GM23248 (cell line): ENCODE measurements around the gene TNNI3. TPM values are rescaled to one million over a fixed set of nuclear protein-coding genes. Genes with fewer than 3 reads are reported as not detected.
A peak's percentile ranks its signal among the peaks of the same experiment; 100 is the strongest.

Source experiments
- DNase-seq: peaks from one replicate; pipeline ENCODE4 v3.0.0-alpha.2; 2015
- H2AFZ ChIP-seq: fragments of 200-600 bp; sonication (generic); 2 replicates; pipeline ENCODE4 v1.6.1; 2016; ENCODE audit warnings: antibody characterized with exemption
- H3F3A ChIP-seq: fragments of 200-600 bp; sonication (generic); 2 replicates; pipeline ENCODE4 v1.6.1; 2016; ENCODE audit warnings: mild to moderate bottlenecking, antibody characterized with exemption, mixed run types; ENCODE audit not compliant: insufficient read depth
- H3K27ac ChIP-seq: fragments of 200-600 bp; sonication (generic); 2 replicates; pipeline ENCODE4 v1.5.1; 2016; ENCODE audit warnings: mild to moderate bottlenecking
- H3K27me3 ChIP-seq: fragments of 200-600 bp; sonication (generic); replicated peaks from 2 replicates; pipeline ENCODE4 v1.6.1; 2016; ENCODE audit warnings: mild to moderate bottlenecking; ENCODE audit not compliant: insufficient read depth
- H3K36me3 ChIP-seq: fragments of 200-600 bp; sonication (generic); 2 replicates; pipeline ENCODE4 v1.6.1; 2016; ENCODE audit warnings: low read depth, mild to moderate bottlenecking
- H3K4me1 ChIP-seq: fragments of 200-600 bp; sonication (generic); 2 replicates; pipeline ENCODE4 v1.6.1; 2016; ENCODE audit warnings: mild to moderate bottlenecking; ENCODE audit not compliant: insufficient read depth
- H3K4me2 ChIP-seq: fragments of 200-600 bp; sonication (generic); one replicate; pipeline ENCODE4 v1.6.1; 2016; ENCODE audit warnings: mild to moderate bottlenecking; ENCODE audit not compliant: unreplicated experiment
- H3K4me3 ChIP-seq: fragments of 200-600 bp; sonication (generic); 2 replicates; pipeline ENCODE4 v1.5.1; 2016; ENCODE audit warnings: mild to moderate bottlenecking
- H3K79me2 ChIP-seq: fragments of 200-600 bp; sonication (generic); 2 replicates; pipeline ENCODE4 v1.6.1; 2016; ENCODE audit warnings: mild to moderate bottlenecking; ENCODE audit not compliant: insufficient read depth
- H3K9ac ChIP-seq: fragments of 200-600 bp; sonication (generic); 2 replicates; pipeline ENCODE4 v1.6.1; 2016; ENCODE audit warnings: mild to moderate bottlenecking
- H3K9me2 ChIP-seq: fragments of 200-600 bp; sonication (generic); 2 replicates; pipeline ENCODE4 v1.6.1; 2016; ENCODE audit warnings: mixed run types, mild to moderate bottlenecking, moderate library complexity; ENCODE audit not compliant: insufficient read depth
- H3K9me3 ChIP-seq: fragments of 200-600 bp; sonication (generic); one replicate; pipeline ENCODE4 v1.6.1; 2017; ENCODE audit warnings: low read depth
- H4K20me1 ChIP-seq: fragments of 200-600 bp; sonication (generic); 2 replicates; pipeline ENCODE4 v1.6.0; 2016; ENCODE audit not compliant: insufficient read depth
- EZH2 ChIP-seq: fragments of 200-600 bp; sonication (generic); IDR thresholded peaks from 2 replicates; pipeline ENCODE4 v1.6.1; 2018; ENCODE audit warnings: antibody characterized with exemption, mild to moderate bottlenecking; ENCODE audit not compliant: insufficient read depth, poor library complexity, severe bottlenecking
- EZH2phosphoT487 ChIP-seq: fragments of 200-600 bp; sonication (generic); IDR thresholded peaks from 2 replicates; pipeline ENCODE4 v1.6.1; 2018; ENCODE audit warnings: antibody characterized with exemption, moderate library complexity, mild to moderate bottlenecking, low read depth; ENCODE audit not compliant: insufficient read depth
- WGBS, 2 experiments: methylation state at CpG; one replicate each; pipeline ENCODE4 v1.1.6; 2015 to 2017; ENCODE audit warnings: low lambda C conversion rate in 2 of 2, low coverage in 1 of 2; ENCODE audit errors: missing lambda C conversion rate in 2 of 2; 5-methylcytosine and 5-hydroxymethylcytosine counted together
- in situ Hi-C: fragments of 300-500 bp; cut with MboI; formaldehyde crosslinking; loops from 2 replicates; pipeline ENCODE4 v1.15.0; 2020
- polyA plus RNA-seq: library from polyadenylated mRNA; unstranded; fragments of >200 nt; fragmentation: Nextera tagmentation; extraction: Ambion mirVana; gene quantifications from 2 replicates; pipeline ENCODE4 v1.2.1, GENCODE V29; 2016
- total RNA-seq: library from RNA; depleted of rRNA; stranded (reverse); fragments of >200 nt; shearing (Covaris generic); gene quantifications from 2 replicates; pipeline ENCODE4 v1.2.3, GENCODE V29; 2014

TNNI3 gene
- total and polyA plus RNA-seq, 2 experiments from 2014 or later = not detected

DNA sequence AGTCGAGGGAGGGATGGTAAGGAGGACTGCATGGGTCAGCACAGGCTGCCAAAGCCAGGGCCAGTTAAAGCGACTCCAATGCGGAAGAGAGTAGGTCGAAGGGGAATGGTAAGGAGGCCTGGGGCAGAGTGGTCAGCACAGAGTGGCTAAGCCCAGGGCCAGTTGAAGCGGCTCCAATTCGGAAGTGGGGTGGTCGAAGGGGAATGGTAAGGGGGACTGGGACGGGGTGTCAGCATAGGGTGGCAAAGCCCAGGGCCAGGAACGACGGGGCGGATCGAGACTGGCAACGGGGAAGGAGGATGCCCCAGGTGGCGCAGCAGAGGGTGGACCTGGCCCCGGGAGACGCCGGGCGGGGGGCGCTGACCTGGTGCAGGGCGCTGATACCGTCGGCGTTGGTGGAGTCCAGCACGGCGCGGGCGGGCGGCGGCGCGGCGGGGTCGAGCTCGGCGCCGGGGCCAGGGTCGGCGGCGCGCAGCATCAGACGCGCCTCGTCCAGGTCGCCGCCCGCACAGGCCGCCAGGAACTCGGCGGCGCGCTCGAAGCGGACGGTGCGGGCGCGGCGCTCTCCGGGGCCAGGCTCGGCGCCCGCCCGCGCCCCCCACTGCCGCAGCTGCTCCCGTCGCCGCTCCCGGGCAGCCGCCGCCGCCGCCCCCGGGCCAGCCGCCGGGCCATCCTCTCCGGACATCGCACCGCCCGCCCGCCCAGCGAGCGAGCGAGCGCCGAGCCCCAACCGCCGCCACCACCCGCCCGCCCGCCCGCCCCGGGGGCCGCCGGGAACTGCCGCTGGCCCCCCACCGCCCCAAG, 40.5 kb downstream of the TNNI3 start, which contains the start of gene PPP1R12C:
Gene PPP1R12C (minus strand): TSS at position 779 of the 804 bp plus-strand sequence. CDS start 94 bp downstream, at position 685.
- DNase-seq = peak; percentile 59
- peak within 1 kb of the TSS; percentile 92 for H2AFZ ChIP-seq
- no peak for TF ChIP-seq EZH2phosphoT487
- TF ChIP-seq EZH2 = no peak
- H3K27ac ChIP-seq = peak within 1 kb of the TSS; percentile 76
- in situ Hi-C loops = no loop called here
- H3K9ac ChIP-seq = peak within 1 kb of the TSS; percentile 90
- peaks cover 50% of the 10 kb centered on the region for H3K79me2 ChIP-seq
- no peaks in the 10 kb centered on the region; the same call in 1 of the 2 replicates for H3F3A ChIP-seq
- no peaks in the 10 kb centered on the region for H4K20me1 ChIP-seq
- no peaks in the 10 kb centered on the region for H3K36me3 ChIP-seq
- H3K9me2 ChIP-seq = no peaks in the 10 kb centered on the region
- 1 to 2% methylated on average over 18 to 54 of the region's 97 CpGs for WGBS, 2 experiments
- H3K9me3 ChIP-seq = no peaks in the 10 kb centered on the region
- H3K4me2 ChIP-seq = peak within 1 kb of the TSS; percentile 87
- H3K4me3 ChIP-seq = peak within 1 kb of the TSS; percentile 93
- H3K27me3 ChIP-seq = no peaks in the 10 kb centered on the region
- peaks cover 26% of the 10 kb centered on the region for H3K4me1 ChIP-seq

DNA sequence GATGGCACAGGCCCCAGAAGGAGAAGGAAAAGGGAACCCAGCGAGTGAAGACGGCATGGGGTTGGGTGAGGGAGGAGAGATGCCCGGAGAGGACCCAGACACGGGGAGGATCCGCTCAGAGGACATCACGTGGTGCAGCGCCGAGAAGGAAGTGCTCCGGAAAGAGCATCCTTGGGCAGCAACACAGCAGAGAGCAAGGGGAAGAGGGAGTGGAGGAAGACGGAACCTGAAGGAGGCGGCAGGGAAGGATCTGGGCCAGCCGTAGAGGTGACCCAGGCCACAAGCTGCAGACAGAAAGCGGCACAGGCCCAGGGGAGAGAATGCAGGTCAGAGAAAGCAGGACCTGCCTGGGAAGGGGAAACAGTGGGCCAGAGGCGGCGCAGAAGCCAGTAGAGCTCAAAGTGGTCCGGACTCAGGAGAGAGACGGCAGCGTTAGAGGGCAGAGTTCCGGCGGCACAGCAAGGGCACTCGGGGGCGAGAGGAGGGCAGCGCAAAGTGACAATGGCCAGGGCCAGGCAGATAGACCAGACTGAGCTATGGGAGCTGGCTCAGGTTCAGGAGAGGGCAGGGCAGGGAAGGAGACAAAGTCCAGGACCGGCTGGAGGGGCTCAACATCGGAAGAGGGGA, 41.2 kb downstream of the TNNI3 start:
- in situ Hi-C loops = no loop called here
- peak; percentile 89 for DNase-seq
- H3K79me2 ChIP-seq = peaks cover 57% of the 10 kb centered on the region

DNA sequence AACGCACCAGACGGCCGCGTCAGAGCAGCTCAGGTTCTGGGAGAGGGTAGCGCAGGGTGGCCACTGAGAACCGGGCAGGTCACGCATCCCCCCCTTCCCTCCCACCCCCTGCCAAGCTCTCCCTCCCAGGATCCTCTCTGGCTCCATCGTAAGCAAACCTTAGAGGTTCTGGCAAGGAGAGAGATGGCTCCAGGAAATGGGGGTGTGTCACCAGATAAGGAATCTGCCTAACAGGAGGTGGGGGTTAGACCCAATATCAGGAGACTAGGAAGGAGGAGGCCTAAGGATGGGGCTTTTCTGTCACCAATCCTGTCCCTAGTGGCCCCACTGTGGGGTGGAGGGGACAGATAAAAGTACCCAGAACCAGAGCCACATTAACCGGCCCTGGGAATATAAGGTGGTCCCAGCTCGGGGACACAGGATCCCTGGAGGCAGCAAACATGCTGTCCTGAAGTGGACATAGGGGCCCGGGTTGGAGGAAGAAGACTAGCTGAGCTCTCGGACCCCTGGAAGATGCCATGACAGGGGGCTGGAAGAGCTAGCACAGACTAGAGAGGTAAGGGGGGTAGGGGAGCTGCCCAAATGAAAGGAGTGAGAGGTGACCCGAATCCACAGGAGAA, 42.0 kb downstream of the TNNI3 start:
- Histone ChIP-seq H3K4me2 (peak overlapping the region; percentile 87), H4K20me1 (no peaks in the 10 kb centered on the region), H3K9ac (peak overlapping the region; percentile 90), H2AFZ (no peak overlapping the region), H3F3A (no peaks in the 10 kb centered on the region; the same call in 1 of the 2 replicates), H3K79me2 (peaks cover 64% of the 10 kb centered on the region), H3K9me3 (no peaks in the 10 kb centered on the region), H3K27ac (peak overlapping the region; percentile 76), H3K36me3 (no peaks in the 10 kb centered on the region), H3K4me1 (peaks cover 26% of the 10 kb centered on the region), H3K9me2 (no peaks in the 10 kb centered on the region), H3K4me3 (peak overlapping the region; percentile 93), H3K27me3 (no peaks in the 10 kb centered on the region)
- in situ Hi-C loops = no loop called here
- TF ChIP-seq EZH2 (no peak), EZH2phosphoT487 (no peak)
- DNase-seq = peak; percentile 52
- 42 to 45% methylated on average over 11 to 13 of the region's 13 CpGs for WGBS, 2 experiments

More for the DNA sequence above, 41.2 kb downstream of the TNNI3 start:
- Histone ChIP-seq H3K9me3 (no peaks in the 10 kb centered on the region), H3K9ac (peak overlapping the region; percentile 90), H3K27me3 (no peaks in the 10 kb centered on the region), H3K9me2 (no peaks in the 10 kb centered on the region), H2AFZ (peak overlapping the region; percentile 34; the same call in 1 of the 2 replicates), H3K27ac (peak overlapping the region; percentile 76), H3K4me2 (peak overlapping the region; percentile 87), H3F3A (no peaks in the 10 kb centered on the region; the same call in 1 of the 2 replicates), H3K4me3 (peak overlapping the region; percentile 93), H4K20me1 (no peaks in the 10 kb centered on the region), H3K36me3 (no peaks in the 10 kb centered on the region), H3K4me1 (peaks cover 26% of the 10 kb centered on the region)
- WGBS, 2 experiments = 0 to 1% methylated on average over 19 to 25 of the region's 25 CpGs
- TF ChIP-seq EZH2 (no peak), EZH2phosphoT487 (no peak)

DNA sequence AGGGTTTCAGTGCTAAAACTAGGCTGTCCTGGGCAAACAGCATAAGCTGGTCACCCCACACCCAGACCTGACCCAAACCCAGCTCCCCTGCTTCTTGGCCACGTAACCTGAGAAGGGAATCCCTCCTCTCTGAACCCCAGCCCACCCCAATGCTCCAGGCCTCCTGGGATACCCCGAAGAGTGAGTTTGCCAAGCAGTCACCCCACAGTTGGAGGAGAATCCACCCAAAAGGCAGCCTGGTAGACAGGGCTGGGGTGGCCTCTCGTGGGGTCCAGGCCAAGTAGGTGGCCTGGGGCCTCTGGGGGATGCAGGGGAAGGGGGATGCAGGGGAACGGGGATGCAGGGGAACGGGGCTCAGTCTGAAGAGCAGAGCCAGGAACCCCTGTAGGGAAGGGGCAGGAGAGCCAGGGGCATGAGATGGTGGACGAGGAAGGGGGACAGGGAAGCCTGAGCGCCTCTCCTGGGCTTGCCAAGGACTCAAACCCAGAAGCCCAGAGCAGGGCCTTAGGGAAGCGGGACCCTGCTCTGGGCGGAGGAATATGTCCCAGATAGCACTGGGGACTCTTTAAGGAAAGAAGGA, 42.9 kb downstream of the TNNI3 start:
- H3F3A ChIP-seq = no peaks in the 10 kb centered on the region; the same call in 1 of the 2 replicates
- 56 to 66% methylated on average over 8 to 9 of the region's 9 CpGs for WGBS, 2 experiments
- H3K9me3 ChIP-seq = no peaks in the 10 kb centered on the region
- H3K27me3 ChIP-seq = no peaks in the 10 kb centered on the region
- H3K36me3 ChIP-seq = no peaks in the 10 kb centered on the region
- H3K27ac ChIP-seq = peak overlapping the region; percentile 60; the same call in 1 of the 2 replicates
- no peak for DNase-seq
- no peak overlapping the region for H3K4me2 ChIP-seq
- no peaks in the 10 kb centered on the region for H3K9me2 ChIP-seq
- in situ Hi-C loops = no loop called here
- H2AFZ ChIP-seq = no peak overlapping the region
- TF ChIP-seq EZH2phosphoT487 (no peak), EZH2 (no peak)
- peaks cover 73% of the 10 kb centered on the region for H3K79me2 ChIP-seq
- H3K4me3 ChIP-seq = no peak overlapping the region
- no peaks in the 10 kb centered on the region for H4K20me1 ChIP-seq
- H3K9ac ChIP-seq = peak overlapping the region; percentile 90
- H3K4me1 ChIP-seq = peaks cover 26% of the 10 kb centered on the region
